ENCODE measurements around the gene HMGXB3. TPM values are rescaled to one million over a fixed set of nuclear protein-coding genes. Genes with fewer than 3 reads are reported as not detected.

Gene HMGXB3
- total and polyA plus RNA-seq, 2 of the 13 experiments (the other 11 are each of a cell fraction or from before 2014, with no cell fraction given) = 18.8 to 23.8 TPM

- intact Hi-C loops (cut with micrococcal nuclease; ENCODE audit: unreplicated experiment) (no loop called here), in situ Hi-C loops (cut with HindIII; ENCODE audit: extremely low pct_ligation_motif_present, low pct_unique_long_range_greater_than_20kb) (no loop called here)
- ATAC-seq = no peak
- Histone ChIP-seq H3K27me3 (ENCODE audit: control insufficient read depth in 1 of 2, insufficient read depth in 2 of 2, low read length in 2 of 2) (no peaks in the 10 kb centered on the region), H2AFZ (ENCODE audit: low read length) (no peak overlapping the region), H3K4me1 (ENCODE audit: insufficient read depth, low read length) (no peaks in the 10 kb centered on the region), H4K20me1 (ENCODE audit: insufficient read depth, low read length) (no peaks in the 10 kb centered on the region), H3K27ac (ENCODE audit: extremely low read length, insufficient read depth, low read length) (no peak overlapping the region), H3K9me3 (ENCODE audit: low read length) (no peaks in the 10 kb centered on the region), H3K9ac (ENCODE audit: insufficient read depth, low read depth, low read length) (no peak overlapping the region), H3K4me3 (replicated peaks in 1 of 3; ENCODE audit: insufficient read depth in 1 of 3, low read depth in 2 of 3, low read length in 3 of 3) (no peak overlapping the region), H3K36me3 (replicated peaks in 1 of 2; ENCODE audit: control insufficient read depth in 1 of 2, insufficient read depth in 2 of 2, low read length in 2 of 2) (peaks cover 37 to 94% of the 10 kb centered on the region in 2 experiments), H3K79me2 (ENCODE audit: insufficient read depth, low read length) (no peaks in the 10 kb centered on the region), H3K4me2 (ENCODE audit: low read depth, low read length) (no peak overlapping the region)
- ChIA-PET POLR2A (interaction anchor here (1.1 kb wide), 1 partner anchor 10 kb away, joined by 7 read pairs; no protein-coding TSS in a partner anchor), CTCF (ENCODE audit: low intra/inter-chr PET ratio, low total read pairs) (no interaction called here)
- DNase-seq (ENCODE audit: low spot score) = no peak
- FAIRE-seq = no peak
- BruUV-seq (replicated peaks) = no TSS peak
- 96% methylated on average over 9 of the region's 9 CpGs for WGBS (ENCODE audit: low lambda C conversion rate)
- no peak for TF ChIP-seq ZBTB20 (CRISPR knock-in tag; IDR thresholded peaks at IDR 0.05; ENCODE audit: borderline replicate concordance, low read depth)
- no peak for TF ChIP-seq NFKBIZ (CRISPR knock-in tag; IDR thresholded peaks at IDR 0.05)
These were observed 36.0 kb downstream of the HMGXB3 start for GRCh38 chr5:150036513-150036912.

- WGBS (ENCODE audit: low lambda C conversion rate) = 96% methylated on average over 2 of the region's 2 CpGs
- CTCF ChIA-PET (ENCODE audit: low intra/inter-chr PET ratio, low total read pairs) = no interaction called here
These were observed 38.0 kb downstream of the HMGXB3 start for GRCh38 chr5:150038547-150038946.

More at GRCh38 chr5:150038547-150038946, 38.0 kb downstream of the HMGXB3 start:
- Histone ChIP-seq H3K4me2 (ENCODE audit: low read depth, low read length) (no peak overlapping the region), H3K4me1 (ENCODE audit: insufficient read depth, low read length) (no peaks in the 10 kb centered on the region), H3K27me3 (ENCODE audit: control insufficient read depth in 1 of 2, insufficient read depth in 2 of 2, low read length in 2 of 2) (no peaks in the 10 kb centered on the region), H3K9me3 (ENCODE audit: low read length) (no peaks in the 10 kb centered on the region), H3K9ac (ENCODE audit: insufficient read depth, low read depth, low read length) (no peak overlapping the region), H3K4me3 (replicated peaks in 1 of 3; ENCODE audit: insufficient read depth in 1 of 3, low read depth in 2 of 3, low read length in 3 of 3) (no peak overlapping the region), H2AFZ (ENCODE audit: low read length) (no peak overlapping the region), H3K36me3 (replicated peaks in 1 of 2; ENCODE audit: control insufficient read depth in 1 of 2, insufficient read depth in 2 of 2, low read length in 2 of 2) (peaks cover 40 to 93% of the 10 kb centered on the region in 2 experiments), H3K27ac (ENCODE audit: extremely low read length, insufficient read depth, low read length) (no peak overlapping the region), H4K20me1 (ENCODE audit: insufficient read depth, low read length) (no peaks in the 10 kb centered on the region), H3K79me2 (ENCODE audit: insufficient read depth, low read length) (no peaks in the 10 kb centered on the region)
- POLR2A ChIA-PET = no interaction called here
- FAIRE-seq (no peak), ATAC-seq (no peak), DNase-seq (ENCODE audit: low spot score) (no peak)
- intact Hi-C loops (cut with micrococcal nuclease; ENCODE audit: unreplicated experiment) (no loop called here), in situ Hi-C loops (cut with HindIII; ENCODE audit: extremely low pct_ligation_motif_present, low pct_unique_long_range_greater_than_20kb) (no loop called here)
- no TSS peak for BruUV-seq (replicated peaks)
- TF ChIP-seq SMAD3 (CRISPR knock-in tag; IDR thresholded peaks at IDR 0.05) = no peak
- TF ChIP-seq TRIM24 (CRISPR knock-in tag; IDR thresholded peaks at IDR 0.05) = no peak
- TF ChIP-seq PHF5A (CRISPR knock-in tag; IDR thresholded peaks at IDR 0.05; ENCODE audit: low read depth, unreplicated experiment) = no peak
- no peak for TF ChIP-seq PPARG (CRISPR knock-in tag; conservative IDR thresholded peaks at IDR 0.05)
- TF ChIP-seq SUZ12 (IDR thresholded peaks at IDR 0.05; ENCODE audit: low read depth, low read length) = no peak
- no peak for TF ChIP-seq MAZ (IDR thresholded peaks at IDR 0.05; ENCODE audit: borderline replicate concordance, low read depth, low read length)
- no peak for TF ChIP-seq MAZ (CRISPR knock-in tag; IDR thresholded peaks at IDR 0.05; ENCODE audit: low read depth)
- TF ChIP-seq ZNF556 (CRISPR knock-in tag; IDR thresholded peaks at IDR 0.05; ENCODE audit: borderline replicate concordance) = no peak
- no peak for TF ChIP-seq ZNF503 (CRISPR knock-in tag; IDR thresholded peaks at IDR 0.05)
- TF ChIP-seq ZNF251 (CRISPR knock-in tag; IDR thresholded peaks at IDR 0.05) = no peak
